ENCODE data around the gene BZW2. TPM values are rescaled to one million over a fixed set of nuclear protein-coding genes. Genes with fewer than 3 reads are reported as not detected.

BZW2 gene
- total and polyA plus RNA-seq, 2 of the 13 experiments (the other 11 are each of a cell fraction or from before 2014, with no cell fraction given): 21.8 to 95.2 TPM

DNA sequence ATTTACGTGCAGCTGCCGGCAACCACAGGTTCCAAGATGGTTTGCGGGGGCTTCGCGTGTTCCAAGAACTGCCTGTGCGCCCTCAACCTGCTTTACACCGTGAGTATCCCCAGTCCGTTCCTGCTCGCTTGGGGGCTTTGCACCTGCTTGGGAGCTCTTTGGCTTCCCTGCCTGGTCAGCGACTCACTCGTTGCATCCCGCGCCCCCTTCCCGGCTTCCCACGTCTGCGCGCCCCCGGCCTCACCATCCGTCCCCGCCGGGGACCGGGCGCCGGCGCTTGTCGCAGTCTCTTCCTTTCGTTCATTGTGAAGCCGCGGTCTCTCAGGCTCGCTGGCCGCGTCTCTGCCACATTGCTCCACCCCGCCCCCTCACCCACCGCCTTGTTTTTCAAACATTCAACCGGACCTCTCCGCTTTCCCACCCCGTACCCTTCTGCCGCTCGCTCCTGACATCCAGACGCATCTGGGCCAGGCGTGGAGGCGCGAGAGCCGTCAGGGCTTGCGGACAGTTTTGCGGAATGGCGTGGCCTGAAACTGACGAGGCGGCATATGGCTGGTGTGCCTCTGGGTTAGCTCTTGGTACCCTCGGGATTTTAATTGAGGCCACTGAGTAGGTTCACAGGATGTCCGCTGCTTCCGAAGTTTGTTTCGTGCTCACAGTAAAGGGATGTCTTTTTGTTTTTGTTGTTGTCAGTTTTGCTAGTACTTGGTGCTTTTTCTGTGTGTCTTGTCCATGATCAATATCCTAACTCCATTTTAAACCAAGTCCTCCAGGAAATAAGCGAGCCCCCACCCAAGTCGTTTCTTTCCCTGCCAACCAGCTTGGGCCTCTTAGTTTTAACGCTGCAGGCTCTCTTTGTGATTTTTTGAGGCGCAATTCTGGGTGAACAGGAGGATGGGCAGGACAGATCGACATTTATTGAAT lies 108.2 kb downstream of the BZW2 start (continued):
- TF ChIP-seq HDAC1 (CRISPR knock-in tag; IDR thresholded peaks at IDR 0.05) (peak; percentile 73), ZNF605 (CRISPR knock-in tag; IDR thresholded peaks at IDR 0.05) (0 out of 2 replicates have a peak, but pooled peaks have one; percentile 31), NR2C2 (CRISPR knock-in tag; IDR thresholded peaks at IDR 0.05; ENCODE audit: borderline replicate concordance) (0 out of 2 replicates have a peak, but pooled peaks have one; percentile 9), FOXC1 (CRISPR knock-in tag; IDR thresholded peaks at IDR 0.05; ENCODE audit: borderline replicate concordance) (0 out of 2 replicates have a peak, but pooled peaks have one; percentile 7), CC2D1A (CRISPR knock-in tag; IDR thresholded peaks at IDR 0.05) (no peak), HOXA7 (CRISPR knock-in tag; IDR thresholded peaks at IDR 0.05) (no peak), CAMTA2 (CRISPR knock-in tag; IDR thresholded peaks at IDR 0.05; ENCODE audit: borderline replicate concordance) (peak; percentile 39; the same call in 1 of the 2 replicates), ZNF782 (CRISPR knock-in tag; IDR thresholded peaks at IDR 0.05; ENCODE audit: borderline replicate concordance) (0 out of 2 replicates have a peak, but pooled peaks have one; percentile 49), ZIK1 (CRISPR knock-in tag; IDR thresholded peaks at IDR 0.05; ENCODE audit: borderline replicate concordance, low read depth) (peak; percentile 23; the same call in 1 of the 2 replicates), TAF1 (CRISPR knock-in tag; IDR thresholded peaks at IDR 0.05) (peak; percentile 41; the same call in 1 of the 2 replicates), ZNF44 (CRISPR knock-in tag; IDR thresholded peaks at IDR 0.05) (0 out of 2 replicates have a peak, but pooled peaks have one; percentile 13), ZNF337 (CRISPR knock-in tag; IDR thresholded peaks at IDR 0.05; ENCODE audit: borderline replicate concordance, low read depth) (no peak)
- TF ChIP-seq, protein P1, sequence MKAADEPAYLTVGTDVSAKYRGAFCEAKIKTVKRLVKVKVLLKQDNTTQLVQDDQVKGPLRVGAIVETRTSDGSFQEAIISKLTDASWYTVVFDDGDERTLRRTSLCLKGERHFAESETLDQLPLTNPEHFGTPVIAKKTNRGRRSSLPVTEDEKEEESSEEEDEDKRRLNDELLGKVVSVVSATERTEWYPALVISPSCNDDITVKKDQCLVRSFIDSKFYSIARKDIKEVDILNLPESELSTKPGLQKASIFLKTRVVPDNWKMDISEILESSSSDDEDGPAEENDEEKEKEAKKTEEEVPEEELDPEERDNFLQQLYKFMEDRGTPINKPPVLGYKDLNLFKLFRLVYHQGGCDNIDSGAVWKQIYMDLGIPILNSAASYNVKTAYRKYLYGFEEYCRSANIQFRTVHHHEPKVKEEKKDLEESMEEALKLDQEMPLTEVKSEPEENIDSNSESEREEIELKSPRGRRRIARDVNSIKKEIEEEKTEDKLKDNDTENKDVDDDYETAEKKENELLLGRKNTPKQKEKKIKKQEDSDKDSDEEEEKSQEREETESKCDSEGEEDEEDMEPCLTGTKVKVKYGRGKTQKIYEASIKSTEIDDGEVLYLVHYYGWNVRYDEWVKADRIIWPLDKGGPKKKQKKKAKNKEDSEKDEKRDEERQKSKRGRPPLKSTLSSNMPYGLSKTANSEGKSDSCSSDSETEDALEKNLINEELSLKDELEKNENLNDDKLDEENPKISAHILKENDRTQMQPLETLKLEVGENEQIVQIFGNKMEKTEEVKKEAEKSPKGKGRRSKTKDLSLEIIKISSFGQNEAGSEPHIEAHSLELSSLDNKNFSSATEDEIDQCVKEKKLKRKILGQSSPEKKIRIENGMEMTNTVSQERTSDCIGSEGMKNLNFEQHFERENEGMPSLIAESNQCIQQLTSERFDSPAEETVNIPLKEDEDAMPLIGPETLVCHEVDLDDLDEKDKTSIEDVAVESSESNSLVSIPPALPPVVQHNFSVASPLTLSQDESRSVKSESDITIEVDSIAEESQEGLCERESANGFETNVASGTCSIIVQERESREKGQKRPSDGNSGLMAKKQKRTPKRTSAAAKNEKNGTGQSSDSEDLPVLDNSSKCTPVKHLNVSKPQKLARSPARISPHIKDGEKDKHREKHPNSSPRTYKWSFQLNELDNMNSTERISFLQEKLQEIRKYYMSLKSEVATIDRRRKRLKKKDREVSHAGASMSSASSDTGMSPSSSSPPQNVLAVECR (CRISPR knock-in tag; IDR thresholded peaks at IDR 0.05; ENCODE audit: borderline replicate concordance): peak; percentile 47; the same call in 1 of the 2 replicates
- TF ChIP-seq, protein P2, sequence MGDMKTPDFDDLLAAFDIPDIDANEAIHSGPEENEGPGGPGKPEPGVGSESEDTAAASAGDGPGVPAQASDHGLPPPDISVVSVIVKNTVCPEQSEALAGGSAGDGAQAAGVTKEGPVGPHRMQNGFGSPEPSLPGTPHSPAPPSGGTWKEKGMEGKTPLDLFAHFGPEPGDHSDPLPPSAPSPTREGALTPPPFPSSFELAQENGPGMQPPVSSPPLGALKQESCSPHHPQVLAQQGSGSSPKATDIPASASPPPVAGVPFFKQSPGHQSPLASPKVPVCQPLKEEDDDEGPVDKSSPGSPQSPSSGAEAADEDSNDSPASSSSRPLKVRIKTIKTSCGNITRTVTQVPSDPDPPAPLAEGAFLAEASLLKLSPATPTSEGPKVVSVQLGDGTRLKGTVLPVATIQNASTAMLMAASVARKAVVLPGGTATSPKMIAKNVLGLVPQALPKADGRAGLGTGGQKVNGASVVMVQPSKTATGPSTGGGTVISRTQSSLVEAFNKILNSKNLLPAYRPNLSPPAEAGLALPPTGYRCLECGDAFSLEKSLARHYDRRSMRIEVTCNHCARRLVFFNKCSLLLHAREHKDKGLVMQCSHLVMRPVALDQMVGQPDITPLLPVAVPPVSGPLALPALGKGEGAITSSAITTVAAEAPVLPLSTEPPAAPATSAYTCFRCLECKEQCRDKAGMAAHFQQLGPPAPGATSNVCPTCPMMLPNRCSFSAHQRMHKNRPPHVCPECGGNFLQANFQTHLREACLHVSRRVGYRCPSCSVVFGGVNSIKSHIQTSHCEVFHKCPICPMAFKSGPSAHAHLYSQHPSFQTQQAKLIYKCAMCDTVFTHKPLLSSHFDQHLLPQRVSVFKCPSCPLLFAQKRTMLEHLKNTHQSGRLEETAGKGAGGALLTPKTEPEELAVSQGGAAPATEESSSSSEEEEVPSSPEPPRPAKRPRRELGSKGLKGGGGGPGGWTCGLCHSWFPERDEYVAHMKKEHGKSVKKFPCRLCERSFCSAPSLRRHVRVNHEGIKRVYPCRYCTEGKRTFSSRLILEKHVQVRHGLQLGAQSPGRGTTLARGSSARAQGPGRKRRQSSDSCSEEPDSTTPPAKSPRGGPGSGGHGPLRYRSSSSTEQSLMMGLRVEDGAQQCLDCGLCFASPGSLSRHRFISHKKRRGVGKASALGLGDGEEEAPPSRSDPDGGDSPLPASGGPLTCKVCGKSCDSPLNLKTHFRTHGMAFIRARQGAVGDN (CRISPR knock-in tag; IDR thresholded peaks at IDR 0.05): peak; percentile 83
- TF ChIP-seq, protein P3, sequence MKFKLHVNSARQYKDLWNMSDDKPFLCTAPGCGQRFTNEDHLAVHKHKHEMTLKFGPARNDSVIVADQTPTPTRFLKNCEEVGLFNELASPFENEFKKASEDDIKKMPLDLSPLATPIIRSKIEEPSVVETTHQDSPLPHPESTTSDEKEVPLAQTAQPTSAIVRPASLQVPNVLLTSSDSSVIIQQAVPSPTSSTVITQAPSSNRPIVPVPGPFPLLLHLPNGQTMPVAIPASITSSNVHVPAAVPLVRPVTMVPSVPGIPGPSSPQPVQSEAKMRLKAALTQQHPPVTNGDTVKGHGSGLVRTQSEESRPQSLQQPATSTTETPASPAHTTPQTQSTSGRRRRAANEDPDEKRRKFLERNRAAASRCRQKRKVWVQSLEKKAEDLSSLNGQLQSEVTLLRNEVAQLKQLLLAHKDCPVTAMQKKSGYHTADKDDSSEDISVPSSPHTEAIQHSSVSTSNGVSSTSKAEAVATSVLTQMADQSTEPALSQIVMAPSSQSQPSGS (CRISPR knock-in tag; IDR thresholded peaks at IDR 0.05): peak; percentile 7; the same call in 1 of the 2 replicates
